ENCODE results near the gene ELF1. TPM values are rescaled to one million over a fixed set of nuclear protein-coding genes. Genes with fewer than 3 reads are reported as not detected.
"Not testable (repeated sequence)": the region's sequence is repeated elsewhere in the genome, so short reads cannot be mapped to it uniquely, and the experiment has no call there.

The ELF1 gene
- total RNA-seq, 1 donor from 2014 or later, result 63.6 TPM

DNA sequence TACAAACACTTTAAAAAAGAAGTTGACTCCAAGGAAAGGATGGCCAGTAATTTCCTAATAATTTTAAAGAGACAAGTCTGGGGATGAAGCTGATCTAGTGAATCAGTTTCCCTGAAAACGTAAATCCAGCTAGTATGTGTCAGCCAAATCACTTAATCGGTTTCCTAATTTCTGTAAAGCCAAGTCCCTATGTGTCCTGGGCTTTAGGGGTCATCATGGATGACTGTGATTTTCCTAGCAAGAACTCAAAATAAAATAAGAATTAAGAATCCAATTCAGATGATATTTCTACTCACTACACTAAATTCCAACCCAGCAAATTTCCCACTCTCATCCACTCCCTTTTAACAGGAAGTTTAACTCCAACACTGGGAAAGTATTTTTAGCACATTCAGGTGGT is 35.9 kb downstream of the ELF1 start:
- DNase-seq (ENCODE audit: low read depth, low spot score), result no peak

- peak; percentile 93 for DNase-seq (ENCODE audit: low read depth, low spot score)
These were observed 36.3 kb downstream of the ELF1 start for GRCh38 chr13:40982772-40983171.

DNA sequence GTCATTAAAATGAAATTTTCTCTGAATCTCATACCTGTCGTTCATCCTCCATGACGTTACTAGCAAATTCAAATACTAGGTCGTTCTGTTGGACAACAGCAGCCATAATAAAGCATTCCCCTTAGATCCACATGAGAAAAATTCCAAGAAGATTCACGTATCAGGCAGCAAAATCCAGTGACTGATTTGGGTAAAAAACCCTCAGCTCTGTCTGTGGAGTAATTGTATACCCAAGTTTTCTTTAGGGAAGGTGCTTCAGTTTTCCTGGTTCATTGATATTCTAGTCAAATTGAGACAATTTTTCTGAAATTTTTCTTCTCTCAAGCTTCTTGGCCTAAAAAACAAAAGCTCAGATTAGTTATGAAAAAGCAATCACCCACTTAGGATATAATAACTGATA is 37.2 kb downstream of the ELF1 start:
- no peak for DNase-seq (ENCODE audit: low read depth, low spot score)

- no peak for DNase-seq (ENCODE audit: low read depth, low spot score)
These were observed 37.8 kb downstream of the ELF1 start for GRCh38 chr13:40981361-40981760.

- no peak for DNase-seq (ENCODE audit: low read depth, low spot score)
These were observed 38.7 kb downstream of the ELF1 start for GRCh38 chr13:40980461-40980860.

DNA sequence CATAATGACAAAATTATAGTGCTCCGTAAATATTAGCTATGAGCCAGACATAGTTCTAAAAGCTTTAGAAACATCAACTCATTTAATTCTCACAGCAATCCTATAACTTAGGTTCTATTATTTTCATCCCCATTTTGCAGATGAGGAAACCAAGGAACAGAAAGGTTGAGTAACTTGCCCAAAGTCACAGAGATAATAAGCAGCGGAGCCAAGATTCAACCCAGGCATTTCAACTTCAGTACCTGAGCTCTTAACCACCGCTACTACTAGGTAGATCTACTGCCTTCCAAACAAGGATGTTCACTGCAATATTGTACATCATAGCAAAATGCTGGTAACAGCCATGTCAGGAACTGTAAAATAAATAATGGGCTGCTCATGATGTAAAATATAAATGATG is 39.9 kb downstream of the ELF1 start:
- no peak for DNase-seq (ENCODE audit: low read depth, low spot score)

DNA sequence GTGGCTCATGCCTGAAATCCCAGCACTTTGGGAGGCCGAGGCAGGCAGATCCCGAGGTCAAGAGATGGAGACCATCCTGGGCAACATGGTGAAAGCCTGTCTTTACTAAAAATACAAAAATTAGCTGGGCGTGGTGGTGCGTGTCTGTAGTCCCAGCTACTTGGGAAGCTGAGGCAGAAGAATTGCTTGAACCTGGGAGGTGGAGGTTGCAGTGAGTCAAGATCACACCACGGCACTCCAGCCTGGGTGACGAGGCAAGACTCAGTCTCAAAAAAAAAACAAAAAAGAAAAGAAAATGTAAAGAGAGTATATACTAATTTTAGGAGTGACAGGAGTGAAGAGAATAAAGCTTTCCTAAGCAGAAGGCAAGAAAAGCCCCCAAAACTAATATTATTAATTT is 41.0 kb downstream of the ELF1 start:
- DNase-seq (ENCODE audit: low read depth, low spot score), result not testable (repeated sequence)

DNA sequence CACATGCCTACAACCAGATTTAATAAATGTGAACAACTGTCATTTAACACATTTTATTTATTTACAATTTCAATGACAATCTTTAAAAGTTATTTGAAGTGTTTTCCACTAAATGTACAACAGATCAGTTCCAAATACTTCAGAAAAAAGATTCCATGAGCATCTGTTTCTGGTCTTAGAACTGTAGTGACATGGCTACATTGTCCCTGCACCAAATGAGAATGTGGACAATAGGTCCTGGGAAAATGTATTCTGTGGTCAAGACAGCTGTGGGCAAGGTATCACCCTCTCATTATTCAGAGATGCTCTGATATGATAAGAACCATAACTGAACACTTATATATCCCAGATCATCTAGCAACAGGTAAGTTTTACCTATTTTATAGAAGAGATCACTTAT is 43.7 kb downstream of the ELF1 start:
- no peak for DNase-seq (ENCODE audit: low read depth, low spot score)

GRCh38 chr13:40974460-40975407 is 44.4 kb downstream of the ELF1 start:
- DNase-seq (ENCODE audit: low read depth, low spot score), result no peak

GRCh38 chr13:40973409-40973808 is 45.7 kb downstream of the ELF1 start:
- DNase-seq (ENCODE audit: low read depth, low spot score), result no peak

GRCh38 chr13:40971321-40971720 is 47.8 kb downstream of the ELF1 start:
- no peak for DNase-seq (ENCODE audit: low read depth, low spot score)

DNA sequence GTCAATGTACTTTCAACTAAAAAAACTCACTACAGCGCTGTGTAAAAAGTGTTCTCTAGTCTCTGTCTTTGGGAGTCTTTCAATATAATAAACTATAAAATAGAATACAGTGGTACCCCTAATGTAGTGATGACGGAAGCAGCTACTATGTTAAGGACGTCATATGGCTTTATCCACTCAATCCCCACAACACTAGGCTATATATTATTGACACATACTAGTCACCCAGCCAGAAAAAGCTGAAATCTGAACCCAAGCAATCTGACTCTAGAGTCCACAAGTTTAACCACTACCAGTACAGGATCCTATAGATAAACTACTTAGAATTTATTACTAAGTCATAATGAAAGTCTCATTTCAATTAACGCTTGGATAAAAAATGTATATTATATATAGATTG is 48.3 kb downstream of the ELF1 start:
- no peak for DNase-seq (ENCODE audit: low read depth, low spot score)

- DNase-seq (ENCODE audit: low read depth, low spot score), result no peak
These were observed 49.8 kb downstream of the ELF1 start for GRCh38 chr13:40969169-40969901.

DNA sequence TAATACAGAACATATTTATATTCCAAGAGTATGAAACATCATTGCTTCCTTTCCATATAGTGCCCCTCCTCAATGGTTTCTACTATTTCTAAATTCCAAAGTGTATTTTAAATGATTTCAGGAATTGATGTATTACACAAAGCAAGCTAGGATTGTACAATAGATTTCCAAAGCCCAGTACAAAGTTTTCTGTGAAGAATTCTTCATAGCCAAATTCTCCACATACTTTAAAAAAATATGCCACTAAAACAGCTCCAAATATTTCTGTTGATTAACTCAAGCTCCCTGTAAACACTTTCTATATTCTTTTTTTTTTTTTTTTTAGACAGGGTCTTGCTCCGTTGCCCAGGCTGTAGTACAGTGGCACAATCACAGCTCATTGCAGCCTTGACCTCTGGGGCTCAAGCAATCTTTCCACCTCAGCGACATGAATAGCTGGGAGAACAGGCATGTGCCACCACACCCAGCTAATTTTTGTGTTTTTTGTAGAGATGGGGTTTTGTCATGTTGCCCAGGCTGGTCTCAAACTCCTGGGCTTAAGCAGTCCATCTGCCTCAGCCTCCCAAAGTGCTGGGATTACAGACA is 50.6 kb downstream of the ELF1 start:
- DNase-seq (ENCODE audit: low read depth, low spot score), result no peak

DNA sequence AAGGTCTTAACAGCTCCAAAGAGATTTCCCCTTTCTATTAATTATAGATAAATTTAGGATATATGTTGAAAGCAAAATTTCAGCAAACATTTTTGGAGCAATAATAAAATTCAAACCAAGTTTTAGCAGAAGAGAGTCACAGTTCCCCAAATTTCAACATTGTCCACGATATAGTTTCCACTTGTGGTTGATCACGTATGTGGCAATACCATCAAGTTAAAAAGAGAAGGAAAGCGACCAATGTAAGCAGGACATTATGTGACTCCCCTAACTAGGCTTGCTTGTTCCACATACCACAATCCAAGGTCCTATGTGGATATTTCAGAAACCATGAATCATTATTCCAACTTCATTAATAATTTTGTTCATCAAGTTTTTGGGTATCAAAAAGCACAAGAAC is 52.8 kb downstream of the ELF1 start:
- DNase-seq (ENCODE audit: low read depth, low spot score), result no peak

DNA sequence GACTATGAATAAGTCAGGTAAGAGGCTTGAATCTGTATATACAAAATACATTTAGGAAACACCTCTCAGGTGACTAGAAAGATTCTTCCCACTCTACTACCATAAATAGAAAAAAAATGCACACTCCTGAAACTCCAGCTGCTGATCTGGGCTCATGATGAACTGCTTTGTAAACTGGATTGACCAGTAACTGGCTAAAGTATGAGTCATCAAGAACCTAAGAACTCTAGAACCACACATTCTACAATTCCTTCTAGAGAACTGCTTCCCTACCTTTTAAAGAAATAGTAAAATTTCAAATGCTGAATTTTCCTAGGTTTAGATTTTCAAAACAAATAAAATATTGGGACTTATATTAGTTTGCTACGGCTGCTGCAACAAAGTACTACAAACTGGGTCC is 55.2 kb downstream of the ELF1 start:
- no peak for DNase-seq (ENCODE audit: low read depth, low spot score)

- no peak for DNase-seq (ENCODE audit: low read depth, low spot score)
These were observed 57.3 kb downstream of the ELF1 start for GRCh38 chr13:40961826-40962225.

DNA sequence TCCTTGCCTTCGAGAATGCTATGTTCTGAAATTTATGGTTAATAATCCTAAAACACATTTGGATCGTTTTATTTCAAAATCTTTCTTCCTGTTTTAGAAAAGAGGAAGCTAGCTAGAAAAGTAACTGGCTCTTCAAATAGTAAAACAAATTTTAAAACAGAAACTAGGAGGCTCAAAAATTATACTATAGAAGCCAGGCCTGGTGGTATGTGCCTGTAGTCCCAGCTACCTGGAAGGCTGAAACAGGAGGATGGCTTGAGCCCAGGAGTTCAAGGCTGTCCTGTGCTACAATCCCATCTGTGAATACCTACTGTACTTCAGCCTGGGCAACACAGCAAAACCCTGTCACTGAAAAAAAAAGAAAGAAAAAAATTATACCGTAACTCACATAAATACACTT is 57.9 kb downstream of the ELF1 start:
- DNase-seq (ENCODE audit: low read depth, low spot score), result no peak

DNA sequence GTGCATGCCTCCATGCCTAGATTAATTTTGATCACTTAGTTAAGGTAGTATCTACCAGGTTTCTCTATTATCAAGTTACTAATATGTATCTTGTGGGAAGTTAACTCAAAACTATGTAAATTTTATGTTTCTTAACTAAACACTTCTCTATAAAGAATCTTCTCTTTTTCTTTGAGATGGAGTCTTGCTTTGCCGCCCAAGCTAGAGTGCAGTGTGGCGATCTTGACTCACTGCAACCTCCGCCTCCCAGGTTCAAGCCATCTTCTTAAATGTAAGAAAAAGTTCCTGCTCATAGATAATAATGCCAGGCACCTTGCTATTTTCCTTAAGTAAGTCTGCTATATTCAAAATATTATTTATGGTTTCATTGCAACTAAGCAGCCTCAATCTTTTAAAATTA is 58.4 kb downstream of the ELF1 start:
- no peak for DNase-seq (ENCODE audit: low read depth, low spot score)

- no peak for DNase-seq (ENCODE audit: low read depth, low spot score)
These were observed 60.5 kb downstream of the ELF1 start for GRCh38 chr13:40958655-40959054.

DNA sequence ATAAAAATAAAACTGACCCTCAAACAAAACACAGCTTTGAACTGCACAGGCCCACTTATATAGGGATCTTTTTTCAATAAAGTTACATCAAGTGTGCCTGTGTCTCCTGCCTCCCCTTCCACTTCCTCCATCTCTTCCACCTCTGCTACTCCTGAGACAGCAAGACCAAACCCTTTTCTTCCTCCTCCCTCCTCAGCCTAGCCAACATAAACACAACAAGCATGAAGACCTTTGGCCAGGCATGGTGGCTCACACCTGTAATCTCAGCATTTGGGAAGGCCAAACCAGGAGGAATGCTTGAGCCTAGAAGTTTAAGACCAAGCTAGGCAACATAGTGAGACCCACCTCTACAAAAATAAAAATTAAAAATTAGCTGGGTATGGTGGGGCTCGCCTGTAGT is 72.6 kb downstream of the ELF1 start:
- DNase-seq (ENCODE audit: low read depth, low spot score), result no peak

DNA sequence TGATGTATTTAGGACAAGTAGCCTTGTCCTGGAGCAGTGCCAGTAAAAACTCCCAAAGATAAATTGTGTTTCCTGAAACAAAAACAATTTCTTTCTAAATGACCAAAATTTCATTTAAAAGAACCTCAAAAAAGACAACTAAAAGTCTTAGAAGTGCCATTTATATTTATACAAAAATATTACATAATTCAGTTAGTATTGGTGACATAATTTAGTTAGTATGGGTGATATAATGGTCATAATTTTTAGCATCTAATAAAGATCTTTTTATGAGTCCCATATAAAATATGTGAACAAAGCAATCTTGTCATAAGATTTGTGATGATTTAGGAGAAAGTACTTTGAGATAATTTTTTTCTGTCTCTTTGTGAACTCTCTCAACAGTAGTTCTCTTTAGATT is 76.0 kb downstream of the ELF1 start:
- no peak for DNase-seq (ENCODE audit: low read depth, low spot score)

All from pulmonary artery endothelial cell (primary cell).